H9 (cell line): ENCODE results near the gene SSB. TPM values are rescaled to one million over a fixed set of nuclear protein-coding genes. Genes with fewer than 3 reads are reported as not detected.

Source experiments
- DNase-seq: peaks from one replicate; pipeline ENCODE4 v3.0.0-alpha.2; 2017
- H2AFZ ChIP-seq: one replicate; pipeline ENCODE4 v1.6.1; 2013; ENCODE audit warnings: mild to moderate bottlenecking, low read length, control low read depth, moderate library complexity
- H2AK5ac ChIP-seq: 2 replicates; pipeline ENCODE4 v1.6.1; 2013; ENCODE audit warnings: low read length, control low read depth, mixed read lengths; ENCODE audit not compliant: insufficient read length
- H2BK120ac ChIP-seq: one replicate; pipeline ENCODE4 v1.6.1; 2013; ENCODE audit warnings: low read depth, mild to moderate bottlenecking, low read length, control low read depth, inconsistent platforms; ENCODE audit not compliant: poor library complexity, severe bottlenecking
- H2BK12ac ChIP-seq: 2 replicates; pipeline ENCODE4 v1.6.1; 2013; ENCODE audit warnings: low read length, control low read depth, mixed read lengths, low read depth; ENCODE audit not compliant: insufficient read length
- H2BK15ac ChIP-seq: 2 replicates; pipeline ENCODE4 v1.6.1; 2013; ENCODE audit warnings: low read depth, low read length, control low read depth
- H2BK20ac ChIP-seq: one replicate; pipeline ENCODE4 v1.6.1; 2013; ENCODE audit warnings: low read depth, mild to moderate bottlenecking, low read length, control low read depth, inconsistent platforms; ENCODE audit not compliant: poor library complexity, severe bottlenecking
- H2BK5ac ChIP-seq: 2 replicates; pipeline ENCODE4 v1.6.1; 2013; ENCODE audit warnings: low read length, control low read depth, mixed read lengths; ENCODE audit not compliant: insufficient read length
- H3K14ac ChIP-seq: 2 replicates; pipeline ENCODE4 v1.6.1; 2013; ENCODE audit warnings: low read length, control low read depth; ENCODE audit not compliant: insufficient read depth
- H3K18ac ChIP-seq: 2 replicates; pipeline ENCODE4 v1.6.1; 2013; ENCODE audit warnings: low read depth, mild to moderate bottlenecking, mixed read lengths, low read length, control low read depth; ENCODE audit not compliant: insufficient read length
- H3K23ac ChIP-seq: 2 replicates; pipeline ENCODE4 v1.6.1; 2013; ENCODE audit warnings: low read length, control low read depth, mixed read lengths, low read depth; ENCODE audit not compliant: insufficient read length
- H3K23me2 ChIP-seq: 2 replicates; pipeline ENCODE4 v1.6.1; 2013; ENCODE audit warnings: low read depth, mild to moderate bottlenecking, mixed read lengths, low read length, control low read depth; ENCODE audit not compliant: insufficient read length, poor library complexity, severe bottlenecking
- H3K27ac ChIP-seq: 2 replicates; pipeline ENCODE4 v1.5.1; 2013; ENCODE audit warnings: low read length, control low read depth, mixed read lengths, low read depth; ENCODE audit not compliant: insufficient read length
- H3K27me3 ChIP-seq: 2 replicates; pipeline ENCODE4 v1.6.1; 2013; ENCODE audit warnings: low read length, control low read depth, inconsistent platforms; ENCODE audit not compliant: insufficient read depth
- H3K4ac ChIP-seq: 2 replicates; pipeline ENCODE4 v1.6.1; 2013; ENCODE audit warnings: low read depth, mild to moderate bottlenecking, control low read depth, inconsistent platforms, low read length, moderate library complexity
- H3K4me1 ChIP-seq: 2 replicates; pipeline ENCODE4 v1.6.1; 2013; ENCODE audit warnings: low read length, control low read depth, inconsistent platforms; ENCODE audit not compliant: insufficient read depth
- H3K4me2 ChIP-seq: 2 replicates; pipeline ENCODE4 v1.6.1; 2013; ENCODE audit warnings: low read length, control low read depth, mixed read lengths; ENCODE audit not compliant: insufficient read length, insufficient read depth
- H3K56ac ChIP-seq: 2 replicates; pipeline ENCODE4 v1.6.1; 2013; ENCODE audit warnings: low read depth, mild to moderate bottlenecking, mixed read lengths, low read length, control low read depth; ENCODE audit not compliant: insufficient read length
- H3K79me1 ChIP-seq: 2 replicates; pipeline ENCODE4 v1.6.1; 2013; ENCODE audit warnings: low read depth, mild to moderate bottlenecking, moderate library complexity, low read length, control low read depth, inconsistent platforms; ENCODE audit not compliant: insufficient read depth, poor library complexity, severe bottlenecking
- H3K79me2 ChIP-seq: 2 replicates; pipeline ENCODE4 v1.6.1; 2013; ENCODE audit warnings: low read length, control low read depth, inconsistent platforms; ENCODE audit not compliant: insufficient read depth
- H3K9ac ChIP-seq: 2 replicates; pipeline ENCODE4 v1.6.1; 2013; ENCODE audit warnings: low read length, control low read depth, mixed read lengths; ENCODE audit not compliant: insufficient read length; ENCODE audit errors: extremely low read depth
- H3K9me3 ChIP-seq: one replicate; pipeline ENCODE4 v1.6.1; 2013; ENCODE audit warnings: low read depth, low read length, inconsistent platforms; ENCODE audit not compliant: control insufficient read depth
- H3T11ph ChIP-seq: one replicate; pipeline ENCODE4 v1.6.1; 2013; ENCODE audit warnings: mild to moderate bottlenecking, low read length, control low read depth, inconsistent platforms
- H4K20me1 ChIP-seq: one replicate; pipeline ENCODE4 v1.6.1; 2013; ENCODE audit not compliant: control insufficient read depth, insufficient read length, insufficient read depth
- H4K5ac ChIP-seq: 2 replicates; pipeline ENCODE4 v1.6.1; 2013; ENCODE audit warnings: low read depth, mild to moderate bottlenecking, mixed read lengths, low read length, control low read depth; ENCODE audit not compliant: insufficient read length
- H4K8ac ChIP-seq: replicated peaks from 2 replicates; pipeline ENCODE4 v1.6.1; 2013; ENCODE audit warnings: low read length, control low read depth, mixed read lengths, low read depth; ENCODE audit not compliant: insufficient read length
- H4K91ac ChIP-seq: 2 replicates; pipeline ENCODE4 v1.6.1; 2013; ENCODE audit warnings: low read depth, mild to moderate bottlenecking, moderate library complexity, mixed read lengths, low read length, control low read depth; ENCODE audit not compliant: insufficient read length
- H3K27ac Mint-ChIP-seq, 3 experiments: 2 replicates in 2 of 3; 3 replicates in 1 of 3; pipeline ENCODE4 v1.8.0; 2020 to 2021; ENCODE audit warnings: mixed read lengths in 3 of 3, mild to moderate bottlenecking in 1 of 3, moderate library complexity in 1 of 3
- H3K27me3 Mint-ChIP-seq: 2 replicates; pipeline ENCODE4 v1.8.0; 2021; ENCODE audit warnings: low read depth, mild to moderate bottlenecking, moderate library complexity, mixed read lengths
- H3K36me3 Mint-ChIP-seq, 3 experiments: 2 replicates in 2 of 3; 3 replicates in 1 of 3; pipeline ENCODE4 v1.8.0; 2020 to 2021; ENCODE audit warnings: low read depth in 3 of 3, mixed read lengths in 3 of 3; ENCODE audit not compliant: insufficient read depth in 1 of 3
- H3K4me1 Mint-ChIP-seq, 2 experiments: 2 replicates each; pipeline ENCODE4 v1.8.0; 2020; ENCODE audit warnings: mixed read lengths in 2 of 2
- H3K4me3 Mint-ChIP-seq, 2 experiments: 2 replicates in 1 of 2; 3 replicates in 1 of 2; pipeline ENCODE4 v1.8.0; 2020 to 2021; ENCODE audit warnings: mild to moderate bottlenecking in 2 of 2, mixed read lengths in 2 of 2, moderate library complexity in 1 of 2
- H3K9me3 Mint-ChIP-seq, 2 experiments: 2 replicates in 1 of 2; 3 replicates in 1 of 2; pipeline ENCODE4 v1.8.0; 2020; ENCODE audit warnings: mild to moderate bottlenecking in 2 of 2, mixed read lengths in 2 of 2, moderate library complexity in 1 of 2
- WGBS: extraction: QIAGEN DNeasy Blood & Tissue Kit; methylation state at CpG from one replicate; pipeline ENCODE4 v1.1.7; 2013; ENCODE audit warnings: missing lambda C conversion rate, low lambda C conversion rate, mixed read lengths; ENCODE audit not compliant: insufficient read length; ENCODE audit errors: extremely low coverage; 5-methylcytosine and 5-hydroxymethylcytosine counted together
- total RNA-seq: library from RNA; stranded (reverse); gene quantifications from 2 replicates; pipeline ENCODE4 v1.2.1, GENCODE V29; 2021
- TF ChIP-seq, protein P1 (sequence below): fragments of 200-600 bp; sonication (generic); conservative IDR thresholded peaks from 3 replicates; pipeline ENCODE4 v1.8.0; 2021; ENCODE audit warnings: antibody characterized with exemption, mild to moderate bottlenecking

SSB gene
- total RNA-seq, 1 experiment from 2014 or later = 248 TPM

- no peak overlapping the region for H4K8ac ChIP-seq
- no peaks in the 10 kb centered on the region for H3K23me2 ChIP-seq
- H3K56ac ChIP-seq = no peak overlapping the region
- H2BK15ac ChIP-seq = no peak overlapping the region
- H3K27me3 Mint-ChIP-seq = peaks cover 6% of the 10 kb centered on the region
- no peaks in the 10 kb centered on the region for H4K20me1 ChIP-seq
- no peak overlapping the region for H3K4me3 Mint-ChIP-seq
- H2AFZ ChIP-seq = no peak overlapping the region
- H3K4me1 Mint-ChIP-seq = peaks cover 14 to 19% of the 10 kb centered on the region in 2 experiments
- H2BK5ac ChIP-seq = no peak overlapping the region
- no peak for DNase-seq
- H4K91ac ChIP-seq = no peak overlapping the region
- peaks cover 5% of the 10 kb centered on the region for H3K4me1 ChIP-seq
- no peak overlapping the region for H3T11ph ChIP-seq
- no peaks in the 10 kb centered on the region for H3K9me3 Mint-ChIP-seq
- no peak overlapping the region for H2AK5ac ChIP-seq
- peak overlapping the region in 1 of 3 experiments; percentile 48; a peak in 1 of 7 replicates for H3K27ac Mint-ChIP-seq
- TF ChIP-seq, protein P1, sequence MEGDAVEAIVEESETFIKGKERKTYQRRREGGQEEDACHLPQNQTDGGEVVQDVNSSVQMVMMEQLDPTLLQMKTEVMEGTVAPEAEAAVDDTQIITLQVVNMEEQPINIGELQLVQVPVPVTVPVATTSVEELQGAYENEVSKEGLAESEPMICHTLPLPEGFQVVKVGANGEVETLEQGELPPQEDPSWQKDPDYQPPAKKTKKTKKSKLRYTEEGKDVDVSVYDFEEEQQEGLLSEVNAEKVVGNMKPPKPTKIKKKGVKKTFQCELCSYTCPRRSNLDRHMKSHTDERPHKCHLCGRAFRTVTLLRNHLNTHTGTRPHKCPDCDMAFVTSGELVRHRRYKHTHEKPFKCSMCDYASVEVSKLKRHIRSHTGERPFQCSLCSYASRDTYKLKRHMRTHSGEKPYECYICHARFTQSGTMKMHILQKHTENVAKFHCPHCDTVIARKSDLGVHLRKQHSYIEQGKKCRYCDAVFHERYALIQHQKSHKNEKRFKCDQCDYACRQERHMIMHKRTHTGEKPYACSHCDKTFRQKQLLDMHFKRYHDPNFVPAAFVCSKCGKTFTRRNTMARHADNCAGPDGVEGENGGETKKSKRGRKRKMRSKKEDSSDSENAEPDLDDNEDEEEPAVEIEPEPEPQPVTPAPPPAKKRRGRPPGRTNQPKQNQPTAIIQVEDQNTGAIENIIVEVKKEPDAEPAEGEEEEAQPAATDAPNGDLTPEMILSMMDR = no peak
- no peak overlapping the region for H2BK120ac ChIP-seq
- no peaks in the 10 kb centered on the region for H3K9me3 ChIP-seq
- no peak overlapping the region for H3K18ac ChIP-seq
- no peaks in the 10 kb centered on the region for H3K79me1 ChIP-seq
- no peak overlapping the region for H3K27ac ChIP-seq
- no peak overlapping the region for H3K4ac ChIP-seq
- H2BK12ac ChIP-seq = no peak overlapping the region
- no peak overlapping the region for H4K5ac ChIP-seq
- H3K4me2 ChIP-seq = no peak overlapping the region
- no peak overlapping the region for H3K14ac ChIP-seq
- WGBS = no CpG with 5 or more reads among the region's 5 CpGs
- no peaks in the 10 kb centered on the region for H3K79me2 ChIP-seq
- H2BK20ac ChIP-seq = no peak overlapping the region
- H3K27me3 ChIP-seq = no peaks in the 10 kb centered on the region
- no peak overlapping the region for H3K9ac ChIP-seq
- H3K36me3 Mint-ChIP-seq = peaks cover 0 to 3% (median 0%) of the 10 kb centered on the region in 3 experiments; a peak in 1 of 7 replicates
- H3K23ac ChIP-seq = no peak overlapping the region
Observed at GRCh38 chr2:169790581-169790980, 8.1 kb upstream of the SSB start.
